GM12872 (cell line): ENCODE results near the gene SORBS1.

Experiments used
- TF ChIP-seq, protein P1 (sequence below): IDR thresholded peaks from 3 replicates; pipeline ENCODE4 v1.5.1; 2011; ENCODE audit warnings: low read depth, mild to moderate bottlenecking, low read length, moderate library complexity; ENCODE audit not compliant: insufficient read depth

Gene SORBS1

GRCh38 chr10:95404864-95405263 is 156.3 kb downstream of the SORBS1 start:
- TF ChIP-seq, protein P1, sequence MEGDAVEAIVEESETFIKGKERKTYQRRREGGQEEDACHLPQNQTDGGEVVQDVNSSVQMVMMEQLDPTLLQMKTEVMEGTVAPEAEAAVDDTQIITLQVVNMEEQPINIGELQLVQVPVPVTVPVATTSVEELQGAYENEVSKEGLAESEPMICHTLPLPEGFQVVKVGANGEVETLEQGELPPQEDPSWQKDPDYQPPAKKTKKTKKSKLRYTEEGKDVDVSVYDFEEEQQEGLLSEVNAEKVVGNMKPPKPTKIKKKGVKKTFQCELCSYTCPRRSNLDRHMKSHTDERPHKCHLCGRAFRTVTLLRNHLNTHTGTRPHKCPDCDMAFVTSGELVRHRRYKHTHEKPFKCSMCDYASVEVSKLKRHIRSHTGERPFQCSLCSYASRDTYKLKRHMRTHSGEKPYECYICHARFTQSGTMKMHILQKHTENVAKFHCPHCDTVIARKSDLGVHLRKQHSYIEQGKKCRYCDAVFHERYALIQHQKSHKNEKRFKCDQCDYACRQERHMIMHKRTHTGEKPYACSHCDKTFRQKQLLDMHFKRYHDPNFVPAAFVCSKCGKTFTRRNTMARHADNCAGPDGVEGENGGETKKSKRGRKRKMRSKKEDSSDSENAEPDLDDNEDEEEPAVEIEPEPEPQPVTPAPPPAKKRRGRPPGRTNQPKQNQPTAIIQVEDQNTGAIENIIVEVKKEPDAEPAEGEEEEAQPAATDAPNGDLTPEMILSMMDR = no peak

- TF ChIP-seq, protein P1 = no peak
Measured at GRCh38 chr10:95404462-95404858, 156.7 kb downstream of the SORBS1 start.

GRCh38 chr10:95403700-95404461 is 157.3 kb downstream of the SORBS1 start:
- TF ChIP-seq, protein P1 = no peak

- TF ChIP-seq, protein P1 = no peak
Measured at GRCh38 chr10:95401704-95402469, 159.3 kb downstream of the SORBS1 start.

DNA sequence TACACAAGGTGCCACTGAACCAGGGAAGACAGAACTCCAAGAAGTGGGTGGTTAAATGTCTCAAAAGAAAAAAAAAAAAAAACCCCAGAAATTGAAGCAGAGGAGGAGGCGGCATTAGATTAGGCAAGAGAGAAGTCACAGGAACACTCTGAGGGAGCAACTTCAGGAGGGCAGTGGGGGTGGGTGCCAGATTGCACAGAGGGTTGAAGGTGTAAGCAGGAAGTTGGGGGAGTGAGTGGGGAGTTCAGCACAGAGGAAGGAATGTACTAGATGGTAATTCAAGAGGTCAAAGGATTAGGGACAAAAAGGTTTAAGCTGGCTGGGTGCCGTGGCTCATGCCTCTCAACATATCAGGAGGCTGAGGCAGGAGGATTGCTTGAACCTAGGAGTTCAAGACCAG is 160.4 kb downstream of the SORBS1 start:
- TF ChIP-seq, protein P1 = no peak

DNA sequence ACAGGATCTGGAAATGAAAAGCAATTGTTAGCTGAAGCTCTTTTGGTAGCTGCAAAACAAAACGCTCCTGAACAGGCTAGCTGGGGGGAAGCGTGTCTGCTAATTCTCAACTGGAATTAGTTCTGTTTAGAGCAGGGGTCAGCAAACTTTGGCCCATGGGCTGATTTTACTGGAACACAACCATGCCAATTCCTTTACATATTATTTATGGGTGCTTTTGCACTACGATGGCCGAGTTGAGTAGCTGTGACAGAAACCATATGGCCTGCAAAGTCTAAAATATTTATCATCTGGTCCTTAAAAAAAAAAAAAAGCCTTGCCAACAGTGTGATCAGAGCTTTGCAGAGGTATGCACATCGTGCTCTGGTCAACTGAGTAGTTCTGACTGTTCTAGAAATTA is 162.0 kb downstream of the SORBS1 start:
- TF ChIP-seq, protein P1 = no peak

DNA sequence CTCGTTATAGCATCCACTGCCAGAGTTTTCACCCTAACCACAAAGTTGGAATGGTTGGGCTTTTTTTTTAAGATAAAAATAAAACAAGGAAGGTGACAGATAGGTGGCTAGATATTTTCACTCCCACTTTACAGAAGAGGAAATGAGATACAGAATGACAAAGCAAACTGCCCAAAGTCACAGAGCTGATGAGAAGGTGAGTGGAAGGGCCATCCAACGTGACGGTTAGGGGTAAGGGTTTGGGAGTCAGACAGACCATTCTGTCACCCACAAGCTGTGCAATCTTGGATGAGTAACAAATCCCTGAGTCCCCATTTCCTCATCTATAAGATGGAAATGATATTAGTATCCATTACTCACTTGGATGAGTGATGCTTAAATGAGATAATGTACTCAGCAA is 163.4 kb downstream of the SORBS1 start:
- TF ChIP-seq, protein P1 = no peak
